GM12873 (cell line): Measurements from ENCODE around the gene TAL2.
A peak's percentile ranks its signal among the peaks of the same experiment; 100 is the strongest.

Source experiments
- TF ChIP-seq, protein P1 (sequence below): IDR thresholded peaks from 2 replicates; pipeline ENCODE4 v1.5.1; 2012; ENCODE audit warnings: low read depth, mild to moderate bottlenecking, moderate library complexity, low read length, control low read depth; ENCODE audit not compliant: insufficient read depth; ENCODE audit errors: missing control alignments

Gene TAL2

DNA sequence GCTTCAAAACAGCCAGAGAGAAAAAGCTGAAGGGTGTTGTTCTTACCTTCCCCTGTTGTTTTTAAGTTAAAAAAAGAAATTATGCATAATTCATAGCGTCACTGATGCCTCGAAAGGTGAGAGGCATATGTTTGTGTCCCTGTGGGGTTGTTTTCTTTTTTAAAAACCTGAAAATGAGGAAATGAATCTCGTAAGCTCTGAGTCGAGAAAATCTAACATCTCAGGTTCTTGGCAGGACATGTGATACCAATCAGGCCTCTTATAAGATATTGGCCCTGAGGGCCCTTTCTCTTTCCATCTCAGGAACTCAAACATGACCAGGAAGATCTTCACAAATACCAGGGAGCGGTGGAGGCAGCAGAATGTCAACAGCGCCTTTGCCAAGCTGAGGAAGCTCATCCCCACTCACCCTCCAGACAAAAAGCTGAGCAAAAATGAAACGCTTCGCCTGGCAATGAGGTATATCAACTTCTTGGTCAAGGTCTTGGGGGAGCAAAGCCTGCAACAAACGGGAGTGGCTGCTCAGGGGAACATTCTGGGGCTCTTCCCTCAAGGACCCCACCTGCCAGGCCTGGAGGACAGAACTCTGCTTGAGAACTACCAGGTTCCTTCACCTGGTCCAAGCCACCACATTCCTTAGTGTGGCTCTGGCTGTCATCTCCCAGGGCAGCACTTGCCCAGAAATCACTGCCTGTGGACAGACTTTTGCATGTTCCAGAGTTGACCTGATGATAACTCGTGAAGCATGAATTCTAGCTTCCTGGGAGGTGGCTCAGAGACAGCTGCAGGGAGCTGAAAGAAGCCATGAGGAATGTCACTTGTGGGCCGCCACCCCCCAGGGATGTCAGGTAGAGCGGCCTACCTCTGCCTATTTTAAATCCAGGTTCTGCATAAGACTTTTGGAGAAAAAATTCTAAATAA is at the start of gene TAL2:
Gene TAL2, plus strand, starts transcription at position 274 of the 921 bp plus-strand sequence. Its CDS starts 40 bp downstream, at position 314.
- TF ChIP-seq, protein P1, sequence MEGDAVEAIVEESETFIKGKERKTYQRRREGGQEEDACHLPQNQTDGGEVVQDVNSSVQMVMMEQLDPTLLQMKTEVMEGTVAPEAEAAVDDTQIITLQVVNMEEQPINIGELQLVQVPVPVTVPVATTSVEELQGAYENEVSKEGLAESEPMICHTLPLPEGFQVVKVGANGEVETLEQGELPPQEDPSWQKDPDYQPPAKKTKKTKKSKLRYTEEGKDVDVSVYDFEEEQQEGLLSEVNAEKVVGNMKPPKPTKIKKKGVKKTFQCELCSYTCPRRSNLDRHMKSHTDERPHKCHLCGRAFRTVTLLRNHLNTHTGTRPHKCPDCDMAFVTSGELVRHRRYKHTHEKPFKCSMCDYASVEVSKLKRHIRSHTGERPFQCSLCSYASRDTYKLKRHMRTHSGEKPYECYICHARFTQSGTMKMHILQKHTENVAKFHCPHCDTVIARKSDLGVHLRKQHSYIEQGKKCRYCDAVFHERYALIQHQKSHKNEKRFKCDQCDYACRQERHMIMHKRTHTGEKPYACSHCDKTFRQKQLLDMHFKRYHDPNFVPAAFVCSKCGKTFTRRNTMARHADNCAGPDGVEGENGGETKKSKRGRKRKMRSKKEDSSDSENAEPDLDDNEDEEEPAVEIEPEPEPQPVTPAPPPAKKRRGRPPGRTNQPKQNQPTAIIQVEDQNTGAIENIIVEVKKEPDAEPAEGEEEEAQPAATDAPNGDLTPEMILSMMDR, result no peak

GRCh38 chr9:105621001-105621400 is 41.3 kb upstream of the TAL2 start:
- TF ChIP-seq, protein P1, result no peak

GRCh38 chr9:105625088-105625487 is 37.2 kb upstream of the TAL2 start:
- TF ChIP-seq, protein P1, result no peak

DNA sequence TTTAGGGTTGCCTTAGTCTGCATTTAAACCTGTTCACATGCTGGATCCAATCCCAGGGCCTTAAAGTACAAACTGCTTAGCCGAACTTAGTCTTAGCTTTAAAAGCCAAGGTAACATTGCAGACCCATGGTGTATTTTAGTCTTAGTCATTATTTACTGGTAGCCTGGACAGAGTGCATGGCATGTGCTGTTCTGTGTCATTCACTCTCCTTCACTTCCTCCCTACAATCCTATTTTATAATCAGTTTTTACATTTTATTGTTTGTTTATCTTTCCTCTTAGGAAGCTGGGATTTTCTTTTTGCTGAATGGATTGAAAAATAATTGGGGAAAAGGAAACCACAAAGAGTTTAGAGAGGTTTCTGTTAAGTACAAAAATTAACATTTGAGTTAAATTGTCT is 29.4 kb upstream of the TAL2 start:
- TF ChIP-seq, protein P1, result no peak

DNA sequence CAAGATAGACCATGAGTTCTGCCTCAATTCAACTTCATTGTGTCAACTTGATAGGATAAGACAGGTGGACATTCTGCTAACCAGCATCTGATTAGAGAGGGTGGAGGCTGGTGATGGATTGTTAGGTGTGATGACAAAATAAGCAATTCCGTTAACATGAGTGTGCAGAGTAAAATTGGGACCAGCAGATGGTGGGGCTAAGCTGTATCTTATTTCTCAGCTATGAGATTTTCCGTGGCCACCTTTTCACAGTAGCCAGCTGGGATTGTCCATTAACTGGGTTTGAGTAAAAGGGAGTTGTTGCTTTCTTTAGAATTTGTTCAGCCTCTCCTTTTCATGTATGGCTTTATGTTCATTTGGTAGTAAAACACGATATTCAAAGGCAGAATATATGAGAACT is 28.8 kb upstream of the TAL2 start:
- TF ChIP-seq, protein P1, result no peak

- TF ChIP-seq, protein P1, result no peak
Measured at GRCh38 chr9:105636331-105636730, 25.9 kb upstream of the TAL2 start.

- TF ChIP-seq, protein P1, result peak; percentile 64
Measured at GRCh38 chr9:105637787-105638395, 24.4 kb upstream of the TAL2 start.
